ENCODE measurements around the gene CCS. TPM values are rescaled to one million over a fixed set of nuclear protein-coding genes. Genes with fewer than 3 reads are reported as not detected.

The CCS gene
- total and polyA plus RNA-seq, 9 of the 15 experiments (the other 6 are each of a cell fraction or from before 2014, with no cell fraction given): 1.1 to 46.6 (median 26.8) TPM

DNA sequence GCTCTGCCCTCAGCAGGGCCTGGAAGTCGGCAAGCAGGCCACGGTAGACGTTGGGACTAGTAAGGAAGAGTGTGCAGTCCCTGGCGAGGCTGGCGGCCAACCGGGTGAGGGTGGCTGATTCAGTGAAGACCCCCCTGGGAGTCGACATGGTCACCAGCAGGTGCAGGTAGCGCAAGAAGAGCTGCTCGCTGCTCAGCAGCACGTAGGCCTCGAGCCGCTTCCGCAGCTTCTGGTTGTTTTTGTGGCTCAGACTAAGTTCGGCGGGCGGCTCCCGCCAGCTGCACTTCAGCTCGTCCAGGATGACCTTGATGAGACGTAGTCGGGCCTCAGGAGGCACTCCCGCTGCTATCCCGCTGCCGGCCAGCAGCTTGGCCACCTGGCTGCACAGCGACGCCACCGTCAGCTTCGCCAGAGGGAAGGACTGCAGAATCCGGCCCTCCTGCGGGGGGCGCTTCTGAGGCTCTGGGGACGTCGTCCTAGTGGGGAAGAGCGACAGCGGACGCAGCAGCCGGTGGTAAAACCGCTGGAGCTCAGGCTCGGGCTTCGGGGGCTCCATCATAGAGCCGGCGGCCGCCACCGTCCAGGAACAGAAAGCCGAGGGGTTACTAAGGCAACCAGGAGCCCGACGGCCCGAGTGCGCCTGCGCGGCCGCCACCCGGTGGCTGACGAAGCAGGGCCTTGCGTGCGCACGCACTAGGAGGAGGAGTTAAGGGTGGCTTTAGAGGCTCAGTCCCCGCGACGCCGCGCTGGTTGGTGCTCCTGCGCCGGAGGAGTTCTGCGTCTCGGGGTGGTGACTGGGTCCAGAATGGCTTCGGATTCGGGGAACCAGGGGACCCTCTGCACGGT, at the start of gene CCS, which contains the start of gene CCDC87 (continued):
- TF ChIP-seq POLR2AphosphoS2 (IDR thresholded peaks at IDR 0.05; ENCODE audit: low read length) (no peak), XRCC4 (IDR thresholded peaks at IDR 0.05; ENCODE audit: extremely low read depth, insufficient read depth, insufficient read length) (no peak), MED1 (CRISPR knock-in tag; IDR thresholded peaks at IDR 0.05; ENCODE audit: borderline replicate concordance) (no peak), HMG20B (CRISPR knock-in tag; IDR thresholded peaks at IDR 0.05) (no peak), RHOXF2B (CRISPR knock-in tag; conservative IDR thresholded peaks at IDR 0.05) (no peak), ZNF274 (IDR thresholded peaks at IDR 0.05; ENCODE audit: borderline replicate concordance, low read depth, low read length) (no peak), MEIS2 (IDR thresholded peaks at IDR 0.05; ENCODE audit: partially characterized antibody) (peak; percentile 90), MXI1 (IDR thresholded peaks at IDR 0.05; ENCODE audit: low read depth, low read length) (peak; percentile 74), HDAC8 (tag; IDR thresholded peaks at IDR 0.05) (no peak), FOXM1 (IDR thresholded peaks at IDR 0.05; ENCODE audit: low read depth) (no peak), FOXM1 (CRISPR knock-in tag; IDR thresholded peaks at IDR 0.05; ENCODE audit: low read depth) (no peak), SRF (CRISPR knock-in tag; IDR thresholded peaks at IDR 0.05) (no peak), XRCC5 (IDR thresholded peaks at IDR 0.05; ENCODE audit: low read depth, low read length) (peak; percentile 78), NFYB (IDR thresholded peaks at IDR 0.05; ENCODE audit: extremely low read depth, insufficient read length) (no peak), PTRF (tag; IDR thresholded peaks at IDR 0.05) (no peak), SMC3 (conservative IDR thresholded peaks at IDR 0.05; ENCODE audit: insufficient read depth, low read depth, low read length) (peak; percentile 36; the same call in 1 of the 2 replicates), RBFOX2 (IDR thresholded peaks at IDR 0.05; ENCODE audit: low read depth, low read length) (peak; percentile 96), ZNF695 (CRISPR knock-in tag; IDR thresholded peaks at IDR 0.05) (no peak), ZNF197 (CRISPR knock-in tag; IDR thresholded peaks at IDR 0.05; ENCODE audit: low read depth) (no peak), ZNF644 (tag; IDR thresholded peaks at IDR 0.05; ENCODE audit: low read depth) (no peak), SUPT5H (IDR thresholded peaks at IDR 0.05) (peak; percentile 96), CHD2 (IDR thresholded peaks at IDR 0.05; ENCODE audit: low read depth, low read length) (no peak), ZC3H11A (IDR thresholded peaks at IDR 0.05; ENCODE audit: low read depth, low read length) (no peak), POLR2A (conservative IDR thresholded peaks at IDR 0.05) (peak; percentile 94), PHB (CRISPR knock-in tag; IDR thresholded peaks at IDR 0.05) (no peak)
- TF ChIP-seq, protein P1, sequence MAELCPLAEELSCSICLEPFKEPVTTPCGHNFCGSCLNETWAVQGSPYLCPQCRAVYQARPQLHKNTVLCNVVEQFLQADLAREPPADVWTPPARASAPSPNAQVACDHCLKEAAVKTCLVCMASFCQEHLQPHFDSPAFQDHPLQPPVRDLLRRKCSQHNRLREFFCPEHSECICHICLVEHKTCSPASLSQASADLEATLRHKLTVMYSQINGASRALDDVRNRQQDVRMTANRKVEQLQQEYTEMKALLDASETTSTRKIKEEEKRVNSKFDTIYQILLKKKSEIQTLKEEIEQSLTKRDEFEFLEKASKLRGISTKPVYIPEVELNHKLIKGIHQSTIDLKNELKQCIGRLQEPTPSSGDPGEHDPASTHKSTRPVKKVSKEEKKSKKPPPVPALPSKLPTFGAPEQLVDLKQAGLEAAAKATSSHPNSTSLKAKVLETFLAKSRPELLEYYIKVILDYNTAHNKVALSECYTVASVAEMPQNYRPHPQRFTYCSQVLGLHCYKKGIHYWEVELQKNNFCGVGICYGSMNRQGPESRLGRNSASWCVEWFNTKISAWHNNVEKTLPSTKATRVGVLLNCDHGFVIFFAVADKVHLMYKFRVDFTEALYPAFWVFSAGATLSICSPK (IDR thresholded peaks at IDR 0.05; ENCODE audit: borderline replicate concordance): no peak
- TF ChIP-seq, protein P2, sequence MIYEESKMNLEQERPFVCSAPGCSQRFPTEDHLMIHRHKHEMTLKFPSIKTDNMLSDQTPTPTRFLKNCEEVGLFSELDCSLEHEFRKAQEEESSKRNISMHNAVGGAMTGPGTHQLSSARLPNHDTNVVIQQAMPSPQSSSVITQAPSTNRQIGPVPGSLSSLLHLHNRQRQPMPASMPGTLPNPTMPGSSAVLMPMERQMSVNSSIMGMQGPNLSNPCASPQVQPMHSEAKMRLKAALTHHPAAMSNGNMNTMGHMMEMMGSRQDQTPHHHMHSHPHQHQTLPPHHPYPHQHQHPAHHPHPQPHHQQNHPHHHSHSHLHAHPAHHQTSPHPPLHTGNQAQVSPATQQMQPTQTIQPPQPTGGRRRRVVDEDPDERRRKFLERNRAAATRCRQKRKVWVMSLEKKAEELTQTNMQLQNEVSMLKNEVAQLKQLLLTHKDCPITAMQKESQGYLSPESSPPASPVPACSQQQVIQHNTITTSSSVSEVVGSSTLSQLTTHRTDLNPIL (CRISPR knock-in tag; IDR thresholded peaks at IDR 0.05): no peak
- TF ChIP-seq, protein P3, sequence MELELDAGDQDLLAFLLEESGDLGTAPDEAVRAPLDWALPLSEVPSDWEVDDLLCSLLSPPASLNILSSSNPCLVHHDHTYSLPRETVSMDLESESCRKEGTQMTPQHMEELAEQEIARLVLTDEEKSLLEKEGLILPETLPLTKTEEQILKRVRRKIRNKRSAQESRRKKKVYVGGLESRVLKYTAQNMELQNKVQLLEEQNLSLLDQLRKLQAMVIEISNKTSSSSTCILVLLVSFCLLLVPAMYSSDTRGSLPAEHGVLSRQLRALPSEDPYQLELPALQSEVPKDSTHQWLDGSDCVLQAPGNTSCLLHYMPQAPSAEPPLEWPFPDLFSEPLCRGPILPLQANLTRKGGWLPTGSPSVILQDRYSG (tag; conservative IDR thresholded peaks at IDR 0.05; ENCODE audit: low read depth): no peak
